Measurements from ENCODE around the gene LAG3.

LAG3 gene

GRCh38 chr12:6745741-6746525, 26.4 kb upstream of the LAG3 start:
- peak overlapping the region; percentile 73 for H3K27ac ChIP-seq
- ChIA-PET POLR2A (ENCODE audit: low non-redundant PET) (no interaction called here), CTCF (interaction anchor here (0.6 to 1.1 kb wide), 5 partner anchors 20 to 292 kb away, joined by 3 to 4 read pairs (median 3); partner anchors contain the start of gene PTMS)
- peak; percentile 31 for DNase-seq (ENCODE audit: low spot score)
- TF ChIP-seq, protein P1, sequence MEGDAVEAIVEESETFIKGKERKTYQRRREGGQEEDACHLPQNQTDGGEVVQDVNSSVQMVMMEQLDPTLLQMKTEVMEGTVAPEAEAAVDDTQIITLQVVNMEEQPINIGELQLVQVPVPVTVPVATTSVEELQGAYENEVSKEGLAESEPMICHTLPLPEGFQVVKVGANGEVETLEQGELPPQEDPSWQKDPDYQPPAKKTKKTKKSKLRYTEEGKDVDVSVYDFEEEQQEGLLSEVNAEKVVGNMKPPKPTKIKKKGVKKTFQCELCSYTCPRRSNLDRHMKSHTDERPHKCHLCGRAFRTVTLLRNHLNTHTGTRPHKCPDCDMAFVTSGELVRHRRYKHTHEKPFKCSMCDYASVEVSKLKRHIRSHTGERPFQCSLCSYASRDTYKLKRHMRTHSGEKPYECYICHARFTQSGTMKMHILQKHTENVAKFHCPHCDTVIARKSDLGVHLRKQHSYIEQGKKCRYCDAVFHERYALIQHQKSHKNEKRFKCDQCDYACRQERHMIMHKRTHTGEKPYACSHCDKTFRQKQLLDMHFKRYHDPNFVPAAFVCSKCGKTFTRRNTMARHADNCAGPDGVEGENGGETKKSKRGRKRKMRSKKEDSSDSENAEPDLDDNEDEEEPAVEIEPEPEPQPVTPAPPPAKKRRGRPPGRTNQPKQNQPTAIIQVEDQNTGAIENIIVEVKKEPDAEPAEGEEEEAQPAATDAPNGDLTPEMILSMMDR (conservative IDR thresholded peaks at IDR 0.05; ENCODE audit: low read depth), result no peak

DNA sequence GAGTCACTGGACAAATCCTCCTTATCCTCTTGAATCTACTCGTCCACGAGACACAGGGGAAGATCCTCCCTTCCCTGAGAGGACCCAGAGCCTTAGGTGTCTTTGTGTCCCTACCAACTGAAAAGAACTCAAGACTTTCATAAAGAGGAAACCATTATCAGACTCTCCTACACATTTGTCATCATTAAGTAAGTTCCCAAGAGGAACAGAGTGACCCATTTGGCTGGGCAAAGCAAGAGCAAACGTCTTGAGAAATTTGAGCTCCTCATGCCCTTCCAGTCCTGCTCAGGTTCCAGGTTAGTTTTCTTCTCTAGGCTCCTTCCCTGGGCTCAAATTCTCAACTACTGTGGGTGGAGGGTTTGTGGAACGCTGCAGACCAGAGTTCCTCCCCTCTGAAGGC, 25.1 kb upstream of the LAG3 start:
- POLR2A ChIA-PET (ENCODE audit: low non-redundant PET), result no interaction called here
- TF ChIP-seq, protein P1 (conservative IDR thresholded peaks at IDR 0.05; ENCODE audit: low read depth), result no peak
- H3K27ac ChIP-seq, result no peak overlapping the region
- DNase-seq (ENCODE audit: low spot score), result no peak
- CTCF ChIA-PET, result no interaction called here

GRCh38 chr12:6748761-6749160, 23.6 kb upstream of the LAG3 start:
- no peak for DNase-seq (ENCODE audit: low spot score)
- TF ChIP-seq, protein P1 (conservative IDR thresholded peaks at IDR 0.05; ENCODE audit: low read depth), result no peak
- CTCF ChIA-PET, result interaction anchor here (1.0 kb wide), 1 partner anchor 30 kb away, joined by 3 read pairs; no protein-coding TSS in a partner anchor
- no peak overlapping the region for H3K27ac ChIP-seq
- POLR2A ChIA-PET (ENCODE audit: low non-redundant PET), result no interaction called here

- CTCF ChIA-PET, result interaction anchor here (0.7 kb wide), 1 partner anchor 118 kb away, joined by 5 read pairs; no protein-coding TSS in a partner anchor
- POLR2A ChIA-PET (ENCODE audit: low non-redundant PET), result no interaction called here
- TF ChIP-seq, protein P1 (conservative IDR thresholded peaks at IDR 0.05; ENCODE audit: low read depth), result no peak
- H3K27ac ChIP-seq, result 0 out of 2 replicates have a peak overlapping the region, but pooled peaks have one; percentile 18
- no peak for DNase-seq (ENCODE audit: low spot score)
These were observed 21.8 kb upstream of the LAG3 start for GRCh38 chr12:6750506-6750905.

GRCh38 chr12:6751767-6752166, 20.6 kb upstream of the LAG3 start:
- ChIA-PET CTCF (interaction anchor here (1.1 to 2.4 kb wide), 4 partner anchors 8 to 84 kb away, joined by 3 to 9 read pairs (median 4); no protein-coding TSS in a partner anchor), POLR2A (ENCODE audit: low non-redundant PET) (interaction anchor here (1.2 to 1.9 kb wide), 2 partner anchors 14 to 100 kb away, joined by 3 to 11 read pairs; partner anchors contain the start of genes PTMS and USP5)
- no peak for DNase-seq (ENCODE audit: low spot score)
- peak overlapping the region; percentile 91 for H3K27ac ChIP-seq
- TF ChIP-seq, protein P1 (conservative IDR thresholded peaks at IDR 0.05; ENCODE audit: low read depth), result no peak

- TF ChIP-seq, protein P1 (conservative IDR thresholded peaks at IDR 0.05; ENCODE audit: low read depth), result no peak; the same call in 1 of the 2 replicates
- peak; percentile 48 for DNase-seq (ENCODE audit: low spot score)
- ChIA-PET CTCF (interaction anchor here (0.8 to 2.5 kb wide), 9 partner anchors 9 to 139 kb away, joined by 3 to 27 read pairs (median 4); partner anchors contain the start of genes COPS7A and PTMS), POLR2A (ENCODE audit: low non-redundant PET) (interaction anchor here (0.5 to 1.9 kb wide), 4 partner anchors 14 to 100 kb away, joined by 3 to 11 read pairs (median 4); partner anchors contain the start of genes GPR162, PTMS and USP5)
- peak overlapping the region; percentile 91 for H3K27ac ChIP-seq
These were observed 20.0 kb upstream of the LAG3 start for GRCh38 chr12:6752167-6752920.

Measured in RWPE1 (cell line).